ENCODE results near the gene CD84.
A peak's percentile ranks its signal among the peaks of the same experiment; 100 is the strongest.

GRCh38 chr1:160605792-160606479, 26.6 kb upstream of the CD84 start:
- TF ChIP-seq CTCF (IDR thresholded peaks at IDR 0.05; ENCODE audit: low read depth, low read length, poor library complexity, severe bottlenecking) (peak; percentile 33), EZH2phosphoT487 (IDR thresholded peaks at IDR 0.05; ENCODE audit: borderline replicate concordance, low read length) (no peak)

All from DOHH2 (cell line).